GM18517 (cell line): ENCODE measurements around the gene TMEM245.
A peak's percentile ranks its signal among the peaks of the same experiment; 100 is the strongest.

Experiments used
- ATAC-seq: cut with Tn5 transposase; IDR thresholded peaks from one replicate; pipeline ENCODE4 v1.9.1; 2021; ENCODE audit warnings: mild to moderate bottlenecking, moderate library complexity; ENCODE audit not compliant: unreplicated experiment

Gene TMEM245

DNA sequence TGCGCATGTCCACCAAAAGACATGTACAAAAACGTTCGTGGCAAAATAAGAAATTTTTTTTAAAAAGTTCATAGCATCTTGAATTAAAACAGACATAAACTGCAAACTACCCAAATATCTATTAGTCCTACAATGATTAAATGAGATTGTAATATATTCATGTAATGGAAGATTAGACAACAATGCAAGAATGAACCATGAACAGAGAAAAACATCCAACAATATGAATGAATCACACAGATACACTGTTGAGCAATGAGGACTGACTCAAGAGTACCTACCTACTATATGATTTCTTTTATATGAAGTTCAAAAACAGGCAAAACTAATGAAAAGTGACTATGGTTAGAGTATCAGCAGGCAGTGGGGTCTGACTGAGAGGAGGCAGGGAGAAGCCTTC, 88.5 kb downstream of the TMEM245 start:
- no peak for ATAC-seq

DNA sequence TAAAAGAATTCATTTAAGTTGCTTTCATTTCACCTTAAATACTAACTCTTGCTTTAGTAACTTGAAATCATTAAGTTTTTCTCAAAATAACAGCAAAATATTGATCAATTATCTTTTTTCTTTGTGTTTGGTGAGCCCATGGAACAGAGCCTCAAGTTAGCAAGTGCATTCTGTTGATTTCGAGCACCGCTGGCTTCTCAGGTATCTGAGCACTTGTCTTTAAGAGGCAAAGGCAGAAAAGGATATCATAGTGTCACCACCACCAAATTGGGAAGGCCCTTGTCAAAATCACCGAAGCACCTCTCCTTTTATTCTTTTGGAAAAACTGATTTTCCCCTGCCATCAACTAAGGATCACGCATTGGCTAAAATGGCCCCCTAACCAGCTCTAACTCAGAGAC, 89.3 kb downstream of the TMEM245 start:
- ATAC-seq: no peak

DNA sequence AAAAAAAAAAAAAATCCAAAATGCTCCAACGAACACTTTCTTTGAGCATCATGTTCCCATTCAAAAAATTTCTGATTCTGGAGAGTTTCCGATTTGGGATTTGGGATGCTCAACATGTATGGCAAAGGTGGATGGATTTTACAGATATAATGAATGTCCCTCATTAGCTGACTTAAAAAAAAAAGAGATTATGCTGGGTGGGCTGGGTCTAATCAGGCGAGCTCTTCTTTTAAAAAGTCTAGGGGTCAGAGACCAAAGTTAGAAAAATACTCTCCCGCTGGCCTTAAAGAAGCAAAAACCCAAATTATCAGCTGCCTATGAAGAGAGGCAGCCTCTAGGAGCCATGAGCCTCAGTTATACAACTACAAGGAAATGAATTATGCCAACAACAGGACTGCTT, 91.3 kb downstream of the TMEM245 start:
- ATAC-seq: no peak

DNA sequence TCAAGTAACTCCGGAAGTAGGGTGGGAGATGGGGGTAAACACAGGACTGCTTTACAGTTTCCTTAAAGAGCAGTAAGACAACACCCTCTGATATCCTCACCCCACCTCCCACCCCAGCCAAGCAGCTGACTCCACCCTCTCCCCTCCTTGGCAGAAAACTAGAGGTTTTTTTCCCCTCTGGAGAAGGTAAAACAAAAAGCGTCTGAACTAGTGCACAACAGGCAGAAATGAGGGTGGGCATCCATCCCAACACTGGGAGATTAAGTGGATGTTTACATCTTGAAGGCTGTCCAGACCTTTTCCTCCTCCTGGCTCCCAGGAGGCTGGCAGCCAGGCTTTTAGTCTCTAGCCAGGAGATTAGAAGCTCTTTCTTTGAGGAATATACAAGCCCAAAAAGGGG, 92.6 kb downstream of the TMEM245 start:
- ATAC-seq: no peak

DNA sequence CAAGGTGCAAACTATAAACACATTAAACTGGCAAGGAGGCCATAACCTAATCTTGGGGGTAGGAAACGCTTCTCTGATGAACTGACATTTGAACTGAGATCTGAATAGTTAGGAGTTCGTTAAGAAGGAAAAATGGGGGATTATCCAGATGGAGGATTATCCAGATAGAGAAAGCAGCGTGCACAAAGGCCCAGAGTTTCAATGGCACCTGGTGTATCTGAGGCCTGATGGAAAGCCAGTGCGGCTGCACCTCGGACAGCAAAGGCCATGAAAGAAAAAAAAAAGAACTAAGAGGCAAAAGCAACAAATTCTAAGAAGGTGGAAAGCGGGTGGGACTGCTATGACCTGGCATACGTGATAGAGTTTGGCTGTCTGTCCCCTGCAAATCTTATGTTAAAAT, 93.4 kb downstream of the TMEM245 start:
- no peak for ATAC-seq

DNA sequence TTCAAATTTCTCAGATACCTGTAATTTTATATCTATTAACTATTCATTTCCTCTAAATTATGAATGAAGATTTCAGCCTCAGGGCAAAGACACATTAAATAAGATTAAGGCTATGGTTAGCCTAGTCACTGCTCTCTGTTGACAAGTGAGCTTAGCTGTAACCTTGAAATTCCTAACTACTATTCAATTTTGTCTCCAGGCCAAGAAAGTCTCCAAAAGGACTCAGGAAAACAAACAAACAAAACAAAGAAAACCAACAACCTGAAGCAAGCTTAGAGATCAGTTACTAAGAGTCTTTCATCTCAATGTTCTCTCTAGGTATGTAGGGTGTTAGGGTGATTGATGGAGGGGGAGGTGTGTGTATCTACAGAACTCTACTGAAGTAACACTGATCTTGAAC, 96.9 kb downstream of the TMEM245 start:
- ATAC-seq: no peak

DNA sequence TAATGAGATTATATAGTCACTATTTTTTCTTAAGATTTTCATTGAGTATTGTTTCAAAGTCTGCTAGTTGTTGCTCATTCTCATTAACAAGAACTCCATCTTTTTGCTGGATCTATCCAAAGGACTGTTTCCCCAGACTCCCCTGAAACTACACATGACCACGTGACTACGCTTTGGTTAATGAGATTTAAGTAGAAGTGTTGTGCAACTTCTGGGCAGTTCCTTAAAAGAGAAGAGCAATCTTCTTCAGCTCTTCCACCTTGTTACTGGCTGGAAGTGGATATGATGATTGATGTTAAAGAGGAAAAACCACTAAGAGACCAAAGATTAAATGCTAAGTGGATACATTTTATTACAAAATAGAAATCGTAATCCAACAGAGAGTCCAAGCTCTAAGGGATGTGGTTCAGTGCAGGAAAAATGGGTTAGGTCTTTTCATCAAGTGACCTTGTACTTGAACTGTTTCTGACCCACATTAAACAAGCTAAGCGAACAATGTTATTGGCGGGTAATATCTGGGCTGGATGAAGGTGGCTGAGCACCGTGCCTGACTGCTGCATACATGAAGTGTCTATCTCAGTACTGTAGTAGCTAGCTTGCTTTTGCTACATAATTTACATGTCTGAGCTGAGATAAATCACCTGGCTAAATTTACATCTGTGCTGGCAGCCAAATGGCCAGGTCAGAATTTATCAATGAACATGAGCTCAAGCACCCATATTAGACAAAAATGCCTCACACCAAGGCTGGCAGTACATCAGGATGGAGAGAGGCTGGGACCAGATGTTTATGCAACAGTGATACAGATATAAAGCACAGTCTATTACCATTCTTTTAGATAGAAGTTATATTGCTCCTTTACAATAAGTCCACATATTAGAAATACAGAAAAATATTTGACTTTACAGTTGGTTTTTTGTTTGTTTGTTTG, 98.9 kb downstream of the TMEM245 start:
- no peak for ATAC-seq

DNA sequence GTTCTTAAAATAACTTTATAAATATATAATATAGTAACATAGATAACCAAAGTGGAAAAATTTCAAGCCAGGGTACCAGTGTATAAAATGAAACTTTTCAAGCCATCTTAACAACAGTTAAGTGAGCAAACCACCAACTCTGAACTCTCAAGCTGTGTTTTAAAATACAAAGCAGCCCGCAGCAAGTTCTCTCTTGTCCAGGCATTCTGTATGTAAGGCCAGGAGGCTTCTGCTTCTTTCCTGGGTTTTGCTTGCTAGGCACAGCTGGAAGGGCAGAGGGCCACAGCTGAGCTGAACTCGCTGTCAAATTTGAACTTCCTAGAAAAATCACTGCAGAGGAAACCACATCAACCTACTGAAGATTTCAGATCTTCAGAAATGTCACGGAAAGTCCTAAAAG, 99.6 kb downstream of the TMEM245 start:
- ATAC-seq: no peak

DNA sequence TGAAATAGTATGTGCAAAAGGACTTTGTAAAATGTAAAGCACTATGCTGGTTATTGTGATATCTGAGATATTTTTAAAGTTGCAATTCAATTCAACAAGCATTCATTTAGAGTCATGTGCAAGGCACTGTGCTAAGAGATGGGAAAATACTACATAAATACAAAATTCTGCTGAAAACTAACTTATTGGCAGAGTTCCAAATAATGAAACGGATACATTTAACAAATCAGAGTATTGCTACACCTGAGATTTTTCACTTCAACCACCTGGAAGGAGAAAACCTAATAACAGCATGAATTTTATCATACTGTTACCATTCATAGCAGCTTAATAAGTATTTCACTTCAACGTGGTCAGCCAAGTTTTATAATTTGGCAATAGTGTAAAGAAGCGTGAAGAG, 100.3 kb downstream of the TMEM245 start:
- ATAC-seq: no peak

DNA sequence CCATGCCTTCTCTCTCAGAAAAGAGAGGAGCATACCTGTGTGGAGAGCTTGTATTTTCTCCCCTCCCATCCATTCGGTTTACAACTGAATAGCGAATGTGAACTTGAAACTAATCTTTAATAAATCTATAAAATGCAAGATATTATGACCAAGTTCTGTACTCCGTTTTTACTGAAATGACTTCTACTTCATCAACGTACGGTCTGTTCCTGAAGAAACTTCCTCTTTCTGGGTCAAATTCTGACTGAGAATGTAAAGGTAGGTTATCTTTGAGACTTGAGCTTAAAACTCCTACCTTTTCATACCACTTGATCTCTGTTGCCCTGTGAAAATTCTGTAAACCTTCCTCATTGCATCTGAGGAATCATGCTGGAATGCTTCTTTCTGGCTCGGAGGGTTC, 102.3 kb downstream of the TMEM245 start:
- ATAC-seq: peak; percentile 44

DNA sequence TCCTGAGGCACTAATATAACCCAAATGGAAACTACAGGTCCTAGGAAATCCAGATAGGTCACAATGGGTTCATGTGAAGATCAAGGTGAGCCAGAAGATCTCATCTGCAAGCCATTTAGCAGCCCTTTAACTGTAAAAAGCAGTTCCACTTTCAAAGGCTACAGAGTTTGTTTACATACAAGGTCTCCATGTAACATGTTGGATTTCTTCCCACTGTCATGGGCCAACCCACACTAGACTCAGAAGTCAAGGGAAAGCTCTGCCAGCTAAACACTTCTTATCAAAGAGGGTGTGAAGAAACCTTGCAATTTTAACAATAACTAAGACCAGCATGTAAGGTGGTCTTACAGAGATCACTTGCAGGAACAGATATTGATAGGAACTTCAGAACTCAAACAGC, 102.7 kb downstream of the TMEM245 start:
- ATAC-seq: no peak

DNA sequence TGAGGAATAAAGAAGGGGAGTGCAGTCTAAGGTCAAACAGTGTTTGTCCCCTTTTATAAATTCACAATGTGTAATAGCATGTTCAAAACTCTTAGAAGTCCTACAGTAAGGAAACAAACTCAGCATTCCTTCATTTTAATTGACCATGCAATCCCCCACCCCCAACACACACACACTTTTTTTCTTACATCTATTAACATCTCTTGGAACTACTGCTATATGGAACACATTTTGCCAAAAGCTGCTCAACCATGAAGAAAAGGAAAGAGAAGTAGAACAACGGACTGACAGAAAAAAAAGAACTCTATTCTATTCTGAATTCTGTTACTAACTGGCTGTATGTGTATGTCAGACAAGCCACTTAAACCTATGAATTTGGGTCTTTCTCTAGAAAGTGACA, 103.6 kb downstream of the TMEM245 start:
- no peak for ATAC-seq

DNA sequence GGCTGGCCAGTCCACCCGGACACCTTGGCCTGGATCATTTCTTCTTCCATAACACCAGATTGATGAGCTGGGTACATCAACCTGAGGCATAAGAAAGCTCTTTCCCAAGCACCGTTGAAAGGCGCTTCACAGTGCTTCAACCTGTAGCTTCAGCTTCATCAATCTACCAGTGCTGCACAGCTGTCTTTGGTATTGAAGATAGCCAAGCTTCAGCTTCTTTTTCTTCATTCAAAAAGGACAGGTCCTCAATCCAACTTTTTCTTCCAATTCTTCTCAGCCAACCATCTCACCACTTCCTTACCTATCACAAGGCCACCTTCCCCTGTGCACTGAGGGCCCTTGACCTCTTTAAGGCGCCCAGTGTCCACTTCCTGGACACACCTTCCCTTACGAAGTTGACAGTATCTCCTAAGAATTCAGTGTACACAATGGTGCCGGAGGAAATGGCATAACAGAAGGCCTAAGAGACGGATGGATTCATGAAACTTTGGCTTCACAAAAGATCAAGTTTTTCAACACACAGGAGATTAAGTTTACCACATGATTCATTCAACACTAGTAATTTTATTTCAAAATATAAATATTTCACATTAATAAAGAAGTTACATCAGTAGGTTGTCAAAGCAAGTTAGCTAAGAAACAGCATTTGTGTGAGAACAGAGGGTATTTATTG, 105.0 kb downstream of the TMEM245 start:
- no peak for ATAC-seq

DNA sequence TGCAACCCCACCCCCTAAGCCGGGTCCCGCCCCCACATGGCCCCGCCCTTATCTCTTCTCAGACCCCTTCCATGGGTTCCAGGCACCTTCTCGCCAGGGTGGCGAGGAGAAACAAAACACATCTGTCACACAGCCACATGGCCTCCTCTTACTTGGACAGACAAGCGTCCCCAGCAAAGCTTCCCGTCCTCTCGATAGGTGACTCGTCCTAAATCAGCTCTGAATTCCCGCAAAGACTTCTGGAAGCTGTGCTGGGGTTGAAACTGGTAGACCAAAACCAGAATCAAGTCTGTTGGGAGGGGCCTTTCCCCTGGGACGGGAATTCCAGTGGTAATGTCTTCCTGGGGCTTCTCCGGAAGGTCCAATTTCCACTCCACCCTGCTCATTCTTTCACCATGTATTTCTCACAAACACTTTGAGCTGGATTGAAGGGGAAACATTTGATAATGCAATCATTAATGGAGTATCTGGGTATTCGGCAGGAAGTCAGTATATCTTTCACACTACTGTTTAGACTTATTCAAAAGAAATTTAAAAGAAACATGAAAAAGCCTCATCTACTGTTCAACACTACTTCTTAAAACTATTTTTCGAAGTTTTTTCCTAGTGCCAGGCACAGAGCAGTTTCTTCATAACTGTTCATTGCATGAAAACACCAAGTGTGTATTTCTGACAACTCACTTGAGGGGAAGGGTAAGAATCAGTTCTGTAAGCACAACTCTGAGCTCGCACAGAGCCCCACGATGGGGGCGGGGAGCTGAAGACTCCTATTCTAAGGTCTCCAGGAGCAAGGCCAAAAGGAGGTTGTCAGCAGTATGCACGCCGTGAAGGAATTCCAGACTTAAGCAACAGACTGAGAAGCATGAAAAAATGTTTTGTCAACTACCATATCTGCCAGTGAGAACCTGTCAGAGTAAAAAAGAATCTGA, 105.8 kb downstream of the TMEM245 start:
- ATAC-seq: no peak

DNA sequence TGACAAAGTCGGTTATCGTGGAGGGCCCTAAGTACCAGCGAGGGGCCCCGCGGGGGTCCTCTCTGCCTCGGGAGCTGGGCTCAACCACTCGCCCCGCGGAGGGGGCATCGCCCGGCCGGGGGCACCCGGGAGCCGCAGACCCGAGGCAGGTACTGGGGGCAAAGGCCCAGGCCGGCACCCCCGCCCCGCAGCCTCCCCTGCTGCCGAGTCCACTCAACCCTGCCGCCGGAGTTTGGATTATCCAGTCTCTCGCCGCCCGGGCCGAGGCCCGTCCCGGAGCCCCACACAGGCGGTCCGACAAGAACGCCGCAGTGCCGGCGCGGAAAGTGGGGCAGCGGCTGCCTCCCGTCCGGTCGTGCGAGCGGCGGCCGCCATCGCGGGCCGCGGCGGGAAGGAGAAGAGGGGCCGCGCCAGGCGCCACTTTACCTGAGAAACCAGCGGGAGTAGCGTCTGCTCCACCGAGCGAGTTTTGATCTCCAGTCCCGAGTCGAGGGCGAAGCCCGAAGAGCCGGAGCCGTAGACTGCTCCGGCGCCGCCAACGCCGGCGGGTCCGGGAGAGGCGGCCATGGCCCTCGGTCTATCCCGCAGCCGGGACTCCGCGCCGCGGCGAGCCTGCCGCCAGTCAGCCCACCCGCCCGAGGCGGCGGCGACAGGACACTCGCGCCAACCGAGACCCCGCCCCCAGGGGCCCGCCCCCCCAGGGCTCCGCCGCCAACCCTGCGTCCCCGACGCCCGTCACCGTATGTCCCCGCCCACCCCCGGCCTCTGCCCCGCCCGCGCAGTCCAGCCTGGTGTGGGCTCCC, 106.7 kb downstream of the TMEM245 start, which contains the start of gene CTNNAL1:
CTNNAL1 (minus strand) TSS at position 624 of the 803 bp plus-strand sequence; CDS start at position 567, 57 bp downstream.
- ATAC-seq: peak; percentile 65

DNA sequence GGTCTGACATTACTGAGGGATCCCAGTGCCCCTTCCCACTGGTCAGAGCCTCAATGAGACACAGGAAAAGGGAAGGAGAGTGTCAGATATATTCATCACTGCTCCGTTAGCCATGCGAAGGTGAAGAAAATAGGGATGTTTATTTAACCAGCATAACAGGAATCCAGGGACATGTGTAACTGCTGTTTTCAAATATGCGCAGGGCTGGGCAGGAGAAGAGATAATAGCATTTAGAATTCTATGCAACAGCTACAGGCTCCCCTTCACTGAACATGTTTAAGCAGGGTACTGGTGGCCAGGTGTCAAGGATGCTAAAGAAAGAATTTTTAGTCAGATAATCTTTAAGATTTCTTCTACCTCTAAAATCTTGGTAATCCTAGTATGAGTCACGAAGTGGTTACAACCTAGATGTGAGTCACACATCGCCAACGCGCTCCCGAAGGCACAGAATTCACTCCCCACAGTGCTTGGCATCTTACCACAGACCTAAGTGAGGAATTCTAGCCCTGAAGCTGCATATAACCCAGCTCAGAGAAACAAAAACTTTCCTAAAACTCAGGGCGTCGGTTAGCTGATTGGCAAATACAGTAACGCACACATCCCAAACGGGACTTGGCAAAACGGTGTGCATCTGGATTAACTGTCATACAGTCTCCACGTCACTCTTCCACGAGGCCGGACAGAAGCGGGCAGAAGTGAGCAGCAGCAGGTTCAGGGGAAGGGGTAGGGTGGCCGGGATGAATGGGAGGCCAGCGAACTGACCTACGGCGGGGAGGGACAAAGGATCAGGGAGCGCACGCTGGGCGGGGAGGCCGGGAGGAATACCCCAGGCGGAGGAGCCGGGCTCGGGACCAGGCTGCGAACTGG, 107.5 kb downstream of the TMEM245 start:
- ATAC-seq: peak; percentile 47

DNA sequence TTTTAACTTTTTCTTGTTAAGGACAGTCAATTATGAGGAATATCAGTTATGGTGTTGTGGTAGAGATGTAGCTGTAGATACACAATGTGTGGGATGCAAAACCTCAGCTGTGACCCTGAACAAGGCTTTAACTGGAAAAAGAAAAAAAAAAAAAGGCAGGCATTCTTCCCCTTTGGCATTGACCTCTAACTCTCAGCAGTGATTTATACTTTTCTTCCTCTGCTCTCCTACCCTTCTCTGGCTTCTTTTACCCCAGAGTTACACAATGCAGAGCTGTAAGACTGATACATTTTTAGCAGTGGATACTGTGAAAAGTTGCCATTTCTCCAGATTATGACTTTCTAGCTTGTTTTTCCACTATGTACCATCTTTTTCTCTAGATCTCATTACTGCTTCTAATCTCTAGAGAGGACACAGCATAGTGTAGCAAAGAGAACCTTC, 108.5 kb downstream of the TMEM245 start:
- no peak for ATAC-seq

DNA sequence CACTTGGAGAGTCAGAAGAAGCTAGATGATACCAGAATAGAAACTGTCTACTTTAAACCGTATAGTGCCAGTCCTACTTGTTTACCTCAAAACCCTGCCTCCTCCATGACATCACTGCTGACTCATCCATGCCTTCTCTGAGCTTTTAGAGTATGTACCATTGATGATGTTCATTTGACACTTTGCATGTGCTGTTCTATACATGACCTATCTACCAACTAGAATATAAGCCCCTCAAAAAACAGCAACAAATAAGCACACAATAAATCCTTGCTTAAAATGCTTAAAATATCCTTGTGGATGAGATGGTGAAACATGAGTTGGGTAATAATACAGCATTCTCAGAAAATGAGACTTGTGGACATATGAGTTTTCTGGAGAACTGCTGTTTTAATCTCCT, 109.0 kb downstream of the TMEM245 start:
- peak; percentile 50 for ATAC-seq

DNA sequence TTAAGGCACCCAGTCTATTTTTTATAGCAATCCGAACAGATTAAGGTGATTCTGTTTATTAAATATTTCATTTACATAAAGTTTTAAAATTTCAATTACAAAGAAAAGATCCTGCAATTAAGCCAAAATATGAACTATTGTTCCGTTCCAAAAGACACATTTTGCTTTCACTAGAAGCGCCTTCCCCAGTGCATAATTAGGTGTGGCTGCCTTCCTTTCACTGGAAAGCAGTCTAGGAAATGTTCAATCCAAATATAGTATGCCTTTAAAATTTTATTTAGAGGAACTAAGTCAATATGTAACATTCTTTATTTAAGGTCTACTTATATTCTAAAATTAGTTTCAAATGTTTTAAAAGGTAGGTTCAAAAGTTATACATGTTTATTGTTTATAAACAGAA, 114.1 kb downstream of the TMEM245 start:
- no peak for ATAC-seq
